Activated T-cell treated with anti-CD3 and anti-CD28 coated beads, Interleukin-2, amount 50 U/mL, for 1 hour (primary cell): Measurements from ENCODE around the gene CXorf58.
"Not testable (repeated sequence)": the region's sequence is repeated elsewhere in the genome, so short reads cannot be mapped to it uniquely, and the experiment has no call there.

Experiments
- DNase-seq: peaks from one replicate; pipeline ENCODE4 v3.0.0-alpha.2; 2020

Gene CXorf58

DNA sequence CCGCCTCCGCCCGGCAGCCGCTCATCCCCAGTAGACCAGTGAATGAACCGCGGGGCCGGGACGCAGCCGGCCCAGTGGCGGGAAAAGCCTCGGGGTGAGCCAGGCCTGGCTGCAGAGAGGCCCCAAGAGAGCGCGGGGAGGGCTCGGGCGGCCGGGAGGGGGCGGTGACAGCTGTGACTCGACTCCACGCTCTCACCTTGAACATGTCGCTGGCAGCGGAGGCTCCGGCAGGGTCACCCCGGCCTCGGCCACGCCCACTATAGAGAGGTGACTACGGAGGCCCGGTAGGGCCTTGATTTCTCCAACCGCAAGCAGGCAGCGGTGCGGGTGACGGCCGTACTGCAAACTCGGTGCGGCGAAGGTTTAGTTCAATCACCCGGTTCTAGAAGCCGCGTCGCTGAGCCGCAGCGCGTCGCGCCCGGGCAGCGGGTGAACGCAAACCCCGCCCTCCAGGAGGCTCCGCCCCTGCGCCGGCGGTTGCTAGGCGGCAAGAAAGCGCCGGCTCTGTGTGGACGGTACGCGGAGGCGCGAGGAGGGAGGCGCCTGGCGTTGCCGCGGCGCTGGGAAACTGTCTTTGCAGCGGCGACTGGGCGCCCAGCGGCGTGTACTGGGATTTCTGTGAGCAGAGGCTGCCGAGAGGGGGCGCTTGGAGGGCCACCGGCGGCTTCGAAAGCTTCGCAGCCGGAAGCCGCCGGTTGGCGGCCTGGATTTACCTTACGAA lies at the start of gene CXorf58, which contains the start of gene APOO:
Gene CXorf58 (plus strand): TSS at position 509 of the 721 bp plus-strand sequence. CDS start 2,297 bp downstream, outside the sequence.
Gene APOO (minus strand): TSS at position 441 of the 721 bp plus-strand sequence. CDS start 236 bp downstream, at position 205.
- DNase-seq, result peak; percentile 91

GRCh38 chrX:23859238-23859637 lies 48.6 kb upstream of the CXorf58 start:
- not testable (repeated sequence) for DNase-seq

DNA sequence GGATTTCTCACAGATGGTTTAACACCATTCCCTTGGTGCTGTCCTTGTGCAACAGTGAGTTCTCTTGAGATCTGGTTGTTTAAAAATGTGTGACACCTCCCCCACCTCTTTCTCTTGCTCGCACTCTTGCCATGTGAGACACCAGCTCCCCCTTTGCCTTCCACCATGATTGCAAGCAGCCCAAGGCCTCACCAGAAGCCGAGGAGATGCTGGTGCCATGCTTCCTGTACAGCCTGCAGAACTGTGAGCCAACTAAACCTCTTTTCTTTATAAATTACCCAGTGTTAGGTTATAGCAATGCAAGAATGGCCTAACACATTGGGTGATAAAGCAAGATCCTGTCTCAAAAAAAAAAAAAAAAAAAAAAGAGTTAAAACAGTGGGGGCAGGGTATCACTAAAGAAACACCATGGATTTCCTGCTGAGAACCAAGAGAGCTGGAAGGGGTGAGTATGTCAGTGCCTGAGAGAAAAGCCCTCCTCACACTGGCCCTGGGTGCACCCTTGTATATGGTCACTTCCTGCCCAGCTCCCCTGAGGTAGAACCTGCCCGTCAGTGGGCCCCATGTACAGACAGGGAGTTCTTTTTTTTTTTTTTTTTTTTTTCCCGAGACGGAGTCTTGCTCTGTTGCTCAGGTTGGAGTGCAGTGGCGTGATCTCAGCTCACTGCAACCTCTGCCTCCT lies 46.5 kb upstream of the CXorf58 start:
- DNase-seq, result no peak

DNA sequence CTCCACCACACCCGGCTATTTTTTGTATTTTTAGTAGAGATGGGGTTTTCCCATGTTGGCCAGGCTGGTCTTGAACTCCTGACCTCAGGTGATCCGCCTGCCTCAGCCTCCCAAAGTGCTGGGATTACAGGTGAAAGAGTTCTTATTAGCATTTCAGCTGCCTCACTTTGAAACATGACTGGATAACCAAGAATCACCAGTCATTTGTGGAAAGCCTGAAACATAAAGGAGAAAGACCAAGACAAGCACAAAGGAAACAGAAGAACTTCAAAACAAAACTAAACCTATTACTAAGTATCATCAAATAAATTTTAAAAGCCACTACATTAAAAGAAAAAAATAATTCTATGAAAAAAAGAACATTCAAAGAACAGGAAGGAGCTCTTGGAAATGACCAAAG lies 45.9 kb upstream of the CXorf58 start:
- not testable (repeated sequence) for DNase-seq

- DNase-seq, result no peak
Observed at GRCh38 chrX:23864742-23865326, 43.0 kb upstream of the CXorf58 start.

- DNase-seq, result no peak
Observed at GRCh38 chrX:23870041-23870440, 37.8 kb upstream of the CXorf58 start.

- DNase-seq, result no peak
Observed at GRCh38 chrX:23871905-23872546, 35.8 kb upstream of the CXorf58 start.

- DNase-seq, result no peak
Observed at GRCh38 chrX:23879380-23880090, 28.3 kb upstream of the CXorf58 start.

GRCh38 chrX:23883737-23884354 lies 24.0 kb upstream of the CXorf58 start:
- DNase-seq, result no peak

GRCh38 chrX:23884427-23885024 lies 23.3 kb upstream of the CXorf58 start:
- DNase-seq, result no peak

DNA sequence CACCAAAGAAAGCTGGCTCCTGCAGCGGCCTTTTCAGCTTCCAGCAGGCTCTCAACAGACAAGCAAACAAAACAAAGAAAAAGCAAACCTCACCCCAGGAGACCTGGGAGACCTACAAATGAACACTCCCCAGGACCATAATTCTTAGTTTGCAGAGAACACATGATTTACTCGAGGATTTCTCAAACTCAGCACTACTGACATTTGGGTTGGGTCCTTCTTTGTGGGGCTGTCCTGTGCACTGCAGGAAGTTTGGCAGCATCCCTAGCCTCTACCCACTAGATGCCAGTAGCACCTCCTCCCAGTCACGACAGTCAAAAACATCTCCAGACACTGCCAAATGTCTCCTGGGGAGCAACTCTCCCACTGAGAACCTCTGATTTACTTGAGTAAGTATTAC lies 22.0 kb upstream of the CXorf58 start:
- no peak for DNase-seq

- DNase-seq, result no peak
Observed at GRCh38 chrX:23887451-23887850, 20.4 kb upstream of the CXorf58 start.

- DNase-seq, result no peak
Observed at GRCh38 chrX:23887918-23888317, 19.9 kb upstream of the CXorf58 start.

DNA sequence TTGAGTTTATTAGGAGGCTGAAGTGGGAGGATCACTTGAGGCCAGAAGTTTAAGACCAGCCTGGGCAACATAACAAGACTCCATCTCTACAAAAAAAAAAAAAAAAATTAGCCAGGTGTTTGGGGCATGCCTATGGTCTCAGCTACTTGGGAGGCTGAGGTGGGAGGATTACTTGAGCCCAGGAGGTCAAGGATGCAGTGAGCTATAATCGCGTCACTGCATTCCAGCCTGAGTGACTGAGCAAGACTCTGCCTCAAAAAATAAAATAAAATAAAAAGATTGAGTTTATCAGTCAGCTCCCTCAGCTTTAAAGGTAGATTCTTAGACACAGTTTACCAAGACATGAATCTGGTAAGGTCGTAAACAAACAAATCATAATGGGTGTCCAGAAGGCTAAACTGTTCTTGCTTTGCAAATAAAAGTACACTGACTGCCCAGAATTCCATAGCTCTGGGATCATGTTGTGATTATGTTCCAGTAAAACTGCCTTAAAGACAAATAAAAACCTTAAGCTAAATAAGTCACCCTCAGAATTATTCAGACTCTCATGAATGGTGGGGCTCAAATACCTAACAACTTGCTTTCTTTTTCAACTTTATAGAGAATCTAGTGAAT lies 18.8 kb upstream of the CXorf58 start:
- no peak for DNase-seq

DNA sequence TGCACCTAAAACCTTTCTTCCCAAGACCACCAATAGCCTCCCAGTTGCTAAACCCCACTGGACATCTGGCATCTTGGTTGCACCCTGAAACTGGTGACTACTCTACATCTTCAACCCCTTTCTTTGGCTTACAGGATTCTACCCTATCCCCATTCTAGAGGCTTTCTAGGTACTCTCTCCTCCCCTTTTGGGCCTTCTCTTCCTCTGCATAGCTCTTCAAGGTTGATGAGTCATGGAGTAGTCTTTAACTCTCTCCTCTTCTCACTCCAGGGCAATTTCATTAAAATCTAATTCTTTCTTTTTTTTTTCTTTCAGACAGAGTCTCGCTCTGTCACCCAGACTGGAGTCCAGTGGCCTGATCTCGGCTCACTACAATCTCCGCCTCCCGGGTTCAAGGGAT lies 16.9 kb upstream of the CXorf58 start:
- no peak for DNase-seq

DNA sequence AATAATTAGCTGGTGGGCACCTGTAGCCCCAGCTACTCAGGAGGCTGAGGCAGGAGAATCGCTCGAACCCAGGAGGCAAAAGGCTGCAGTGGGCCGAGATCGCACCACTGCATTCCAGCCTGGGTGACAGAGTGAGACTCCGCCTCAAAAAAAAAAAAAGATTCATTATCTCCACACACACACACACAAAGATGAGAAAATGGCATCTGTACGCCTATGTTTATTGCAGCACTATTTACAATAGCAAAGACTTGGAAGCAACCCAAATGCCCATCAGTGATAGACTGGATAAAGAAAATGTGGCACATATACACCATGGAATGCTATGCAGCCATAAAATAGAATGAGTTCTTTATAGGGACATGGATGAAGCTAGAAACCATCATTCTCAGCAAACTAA lies 12.8 kb upstream of the CXorf58 start:
- DNase-seq, result not testable (repeated sequence)

GRCh38 chrX:23896539-23896938 lies 11.3 kb upstream of the CXorf58 start:
- not testable (repeated sequence) for DNase-seq

GRCh38 chrX:23896981-23897380 lies 10.8 kb upstream of the CXorf58 start:
- no peak for DNase-seq

DNA sequence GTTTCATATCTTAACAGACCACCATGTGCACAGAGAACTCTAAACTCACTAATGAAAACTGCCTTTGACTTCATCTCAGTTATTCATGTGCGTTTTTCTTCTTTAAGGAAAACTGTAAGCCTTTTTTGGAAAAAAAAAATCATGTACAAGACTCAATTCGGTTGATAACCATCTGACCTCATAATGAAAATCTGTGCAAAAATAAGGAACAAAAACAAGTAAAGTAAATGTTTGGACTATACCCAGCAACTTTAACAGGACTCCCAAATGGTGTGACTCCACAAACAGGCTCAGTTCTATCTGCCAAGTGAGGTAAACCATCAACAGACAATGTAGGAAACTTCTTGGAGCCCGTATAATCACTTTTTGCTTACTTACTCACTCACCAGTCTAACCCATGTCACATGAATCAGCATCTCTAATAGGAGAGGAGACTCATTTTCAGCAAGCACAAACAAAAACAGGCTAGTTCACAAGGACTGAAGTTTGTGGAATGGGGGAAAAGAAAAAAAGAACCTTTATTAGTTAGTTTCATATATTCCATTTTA lies 9.3 kb upstream of the CXorf58 start:
- no peak for DNase-seq

DNA sequence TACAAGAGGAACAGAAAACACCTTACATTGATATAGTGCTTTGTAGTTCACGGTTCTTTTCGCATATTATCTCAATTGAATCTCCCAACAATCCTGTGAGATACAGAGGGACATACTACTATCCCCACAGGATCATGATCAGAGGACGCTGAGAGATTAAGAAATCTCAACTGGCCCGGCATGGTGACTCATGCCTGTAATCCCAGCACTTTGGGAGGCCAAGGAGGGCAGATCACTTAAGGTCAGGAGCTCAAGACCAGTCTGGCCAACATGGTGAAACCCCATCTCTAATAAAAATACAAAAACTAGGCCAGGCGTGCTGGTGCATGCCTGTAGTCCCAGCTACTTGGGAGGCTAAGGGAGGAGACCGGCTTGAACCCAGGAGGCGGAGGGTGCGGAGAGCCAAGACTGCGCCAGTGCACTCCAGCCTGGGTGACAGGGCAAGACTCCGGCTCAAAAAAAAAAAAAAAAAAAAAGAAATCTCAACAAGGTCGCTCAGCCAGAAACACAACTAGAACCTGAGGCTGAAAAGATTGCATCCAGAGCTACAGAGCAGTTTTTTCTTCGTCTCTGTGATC lies 7.5 kb upstream of the CXorf58 start:
- no peak for DNase-seq

DNA sequence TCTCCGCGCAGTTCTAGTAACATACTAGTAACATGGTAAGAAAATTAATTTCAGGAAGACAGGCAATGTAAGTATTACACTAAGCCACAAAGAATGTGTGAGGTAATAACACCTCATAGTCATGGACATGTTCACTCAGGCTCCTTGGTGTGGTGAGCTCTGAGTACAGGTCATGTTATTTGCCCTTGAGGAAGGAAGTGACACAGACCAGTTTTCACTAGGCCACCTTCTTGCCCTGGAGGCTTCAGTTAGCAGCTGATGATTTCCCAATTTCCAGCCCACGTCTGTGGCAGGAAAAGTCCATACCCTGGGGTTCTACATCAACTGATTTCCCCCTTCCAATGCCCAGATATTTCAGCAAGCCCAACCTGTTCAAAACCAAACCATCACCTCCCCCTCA lies 6.7 kb upstream of the CXorf58 start:
- no peak for DNase-seq
